Measurements from ENCODE around the gene APOBEC3B. TPM values are rescaled to one million over a fixed set of nuclear protein-coding genes. Genes with fewer than 3 reads are reported as not detected.
A peak's percentile ranks its signal among the peaks of the same experiment; 100 is the strongest.

The APOBEC3B gene
- total and polyA plus RNA-seq, 9 of the 15 experiments (the other 6 are each of a cell fraction or from before 2014, with no cell fraction given), result 5.9 to 166 (median 43.2) TPM

DNA sequence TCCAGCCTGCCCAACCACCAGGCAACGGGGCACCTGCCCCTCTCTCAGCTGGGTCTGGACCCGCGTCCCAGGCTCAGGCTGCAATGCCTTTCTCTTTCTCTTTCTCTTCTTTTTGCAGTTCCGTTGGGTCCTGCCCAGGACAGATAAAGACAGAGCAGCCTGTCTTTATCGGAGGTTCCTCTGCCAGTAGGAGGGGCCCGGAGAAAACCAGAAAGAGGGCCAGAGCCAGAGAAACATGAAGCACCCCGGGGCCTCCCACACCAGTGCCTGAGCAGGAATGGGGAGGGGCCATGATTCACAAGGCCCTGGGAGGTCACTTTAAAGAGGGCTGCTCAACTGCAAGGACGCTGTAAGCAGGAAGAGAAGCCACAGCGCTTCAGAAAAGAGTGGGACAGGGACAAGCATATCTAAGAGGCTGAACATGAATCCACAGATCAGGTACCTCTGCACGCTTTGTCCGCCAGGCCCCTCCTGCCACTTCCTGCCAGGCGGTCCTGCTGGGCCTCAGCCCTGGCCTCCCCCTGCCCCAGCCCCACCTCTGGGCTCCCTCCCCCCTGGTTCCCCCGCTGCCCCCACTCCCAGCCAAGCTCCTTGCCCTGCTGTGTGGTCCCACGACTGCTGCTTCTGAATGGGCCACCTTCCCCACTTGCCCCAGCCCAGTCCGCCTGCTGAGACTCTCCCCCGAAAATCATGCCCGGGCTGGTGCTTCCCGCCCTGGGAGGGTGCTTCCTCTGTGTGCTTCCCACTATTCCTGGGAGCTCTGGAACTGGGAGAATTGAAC is 32.0 kb downstream of the APOBEC3B start, which contains the start of gene APOBEC3C (continued):
- TF ChIP-seq, protein P1, sequence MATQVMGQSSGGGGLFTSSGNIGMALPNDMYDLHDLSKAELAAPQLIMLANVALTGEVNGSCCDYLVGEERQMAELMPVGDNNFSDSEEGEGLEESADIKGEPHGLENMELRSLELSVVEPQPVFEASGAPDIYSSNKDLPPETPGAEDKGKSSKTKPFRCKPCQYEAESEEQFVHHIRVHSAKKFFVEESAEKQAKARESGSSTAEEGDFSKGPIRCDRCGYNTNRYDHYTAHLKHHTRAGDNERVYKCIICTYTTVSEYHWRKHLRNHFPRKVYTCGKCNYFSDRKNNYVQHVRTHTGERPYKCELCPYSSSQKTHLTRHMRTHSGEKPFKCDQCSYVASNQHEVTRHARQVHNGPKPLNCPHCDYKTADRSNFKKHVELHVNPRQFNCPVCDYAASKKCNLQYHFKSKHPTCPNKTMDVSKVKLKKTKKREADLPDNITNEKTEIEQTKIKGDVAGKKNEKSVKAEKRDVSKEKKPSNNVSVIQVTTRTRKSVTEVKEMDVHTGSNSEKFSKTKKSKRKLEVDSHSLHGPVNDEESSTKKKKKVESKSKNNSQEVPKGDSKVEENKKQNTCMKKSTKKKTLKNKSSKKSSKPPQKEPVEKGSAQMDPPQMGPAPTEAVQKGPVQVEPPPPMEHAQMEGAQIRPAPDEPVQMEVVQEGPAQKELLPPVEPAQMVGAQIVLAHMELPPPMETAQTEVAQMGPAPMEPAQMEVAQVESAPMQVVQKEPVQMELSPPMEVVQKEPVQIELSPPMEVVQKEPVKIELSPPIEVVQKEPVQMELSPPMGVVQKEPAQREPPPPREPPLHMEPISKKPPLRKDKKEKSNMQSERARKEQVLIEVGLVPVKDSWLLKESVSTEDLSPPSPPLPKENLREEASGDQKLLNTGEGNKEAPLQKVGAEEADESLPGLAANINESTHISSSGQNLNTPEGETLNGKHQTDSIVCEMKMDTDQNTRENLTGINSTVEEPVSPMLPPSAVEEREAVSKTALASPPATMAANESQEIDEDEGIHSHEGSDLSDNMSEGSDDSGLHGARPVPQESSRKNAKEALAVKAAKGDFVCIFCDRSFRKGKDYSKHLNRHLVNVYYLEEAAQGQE (IDR thresholded peaks at IDR 0.05; ENCODE audit: borderline replicate concordance), result peak; percentile 58; the same call in 1 of the 2 replicates
- TF ChIP-seq, protein P1 (CRISPR knock-in tag; IDR thresholded peaks at IDR 0.05; ENCODE audit: low read depth), result no peak
- TF ChIP-seq, protein P2, sequence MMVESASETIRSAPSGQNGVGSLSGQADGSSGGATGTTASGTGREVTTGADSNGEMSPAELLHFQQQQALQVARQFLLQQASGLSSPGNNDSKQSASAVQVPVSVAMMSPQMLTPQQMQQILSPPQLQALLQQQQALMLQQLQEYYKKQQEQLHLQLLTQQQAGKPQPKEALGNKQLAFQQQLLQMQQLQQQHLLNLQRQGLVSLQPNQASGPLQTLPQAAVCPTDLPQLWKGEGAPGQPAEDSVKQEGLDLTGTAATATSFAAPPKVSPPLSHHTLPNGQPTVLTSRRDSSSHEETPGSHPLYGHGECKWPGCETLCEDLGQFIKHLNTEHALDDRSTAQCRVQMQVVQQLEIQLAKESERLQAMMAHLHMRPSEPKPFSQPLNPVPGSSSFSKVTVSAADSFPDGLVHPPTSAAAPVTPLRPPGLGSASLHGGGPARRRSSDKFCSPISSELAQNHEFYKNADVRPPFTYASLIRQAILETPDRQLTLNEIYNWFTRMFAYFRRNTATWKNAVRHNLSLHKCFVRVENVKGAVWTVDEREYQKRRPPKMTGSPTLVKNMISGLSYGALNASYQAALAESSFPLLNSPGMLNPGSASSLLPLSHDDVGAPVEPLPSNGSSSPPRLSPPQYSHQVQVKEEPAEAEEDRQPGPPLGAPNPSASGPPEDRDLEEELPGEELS (CRISPR knock-in tag; IDR thresholded peaks at IDR 0.05; ENCODE audit: borderline replicate concordance), result no peak
- no peak for TF ChIP-seq ZNF436 (CRISPR knock-in tag; IDR thresholded peaks at IDR 0.05)
- TF ChIP-seq MCM3 (IDR thresholded peaks at IDR 0.05), result no peak
- peak; percentile 63; the same call in 1 of the 2 replicates for TF ChIP-seq POLR2AphosphoS5 (IDR thresholded peaks at IDR 0.05; ENCODE audit: control insufficient read depth, insufficient read depth, low read depth, low read length)
- no peak for TF ChIP-seq RBM22 (IDR thresholded peaks at IDR 0.05; ENCODE audit: low read depth, low read length, poor library complexity, severe bottlenecking)
- no peak for TF ChIP-seq RHOXF2B (CRISPR knock-in tag; conservative IDR thresholded peaks at IDR 0.05)
- TF ChIP-seq ZNF75A (CRISPR knock-in tag; IDR thresholded peaks at IDR 0.05), result no peak
- TF ChIP-seq, protein P3, sequence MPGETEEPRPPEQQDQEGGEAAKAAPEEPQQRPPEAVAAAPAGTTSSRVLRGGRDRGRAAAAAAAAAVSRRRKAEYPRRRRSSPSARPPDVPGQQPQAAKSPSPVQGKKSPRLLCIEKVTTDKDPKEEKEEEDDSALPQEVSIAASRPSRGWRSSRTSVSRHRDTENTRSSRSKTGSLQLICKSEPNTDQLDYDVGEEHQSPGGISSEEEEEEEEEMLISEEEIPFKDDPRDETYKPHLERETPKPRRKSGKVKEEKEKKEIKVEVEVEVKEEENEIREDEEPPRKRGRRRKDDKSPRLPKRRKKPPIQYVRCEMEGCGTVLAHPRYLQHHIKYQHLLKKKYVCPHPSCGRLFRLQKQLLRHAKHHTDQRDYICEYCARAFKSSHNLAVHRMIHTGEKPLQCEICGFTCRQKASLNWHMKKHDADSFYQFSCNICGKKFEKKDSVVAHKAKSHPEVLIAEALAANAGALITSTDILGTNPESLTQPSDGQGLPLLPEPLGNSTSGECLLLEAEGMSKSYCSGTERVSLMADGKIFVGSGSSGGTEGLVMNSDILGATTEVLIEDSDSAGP (CRISPR knock-in tag; IDR thresholded peaks at IDR 0.05), result no peak
- TF ChIP-seq ARNT (IDR thresholded peaks at IDR 0.05), result no peak
- peak; percentile 68; the same call in 1 of the 2 replicates for TF ChIP-seq PHF8 (IDR thresholded peaks at IDR 0.05; ENCODE audit: borderline replicate concordance, low read length)
- no peak for TF ChIP-seq ZNF445 (CRISPR knock-in tag; IDR thresholded peaks at IDR 0.05; ENCODE audit: low read depth)
- TF ChIP-seq ZBTB1 (CRISPR knock-in tag; IDR thresholded peaks at IDR 0.05; ENCODE audit: borderline replicate concordance, low read depth), result no peak

Data from K562 (cell line).